Tibial artery (tissue), 4 donors: ENCODE results near the gene FANCI.

Experiments used
- DNase-seq, 2 donors: peaks; one replicate each; pipeline ENCODE4 v3.0.0-alpha.2; 2019
- H3K27ac ChIP-seq, 2 donors: fragments of 200-600 bp; sonication (generic) in 1 of 2; 1 replicate in 1 of 2; 2 replicates in 1 of 2; pipeline ENCODE4 v1.5.1; 2018 to 2019; ENCODE audit warnings: mild to moderate bottlenecking in 1 of 2
- H3K27me3 ChIP-seq, 2 donors: fragments of 200-600 bp; sonication (generic) in 1 of 2; one replicate each; pipeline versions ENCODE4 v1.5.1 to v1.6.0; 2016 to 2019
- H3K36me3 ChIP-seq, 3 donors: fragments of 200-600 bp; sonication (generic) in 2 of 3; one replicate each; pipeline ENCODE4 v1.5.1; 2016 to 2019; ENCODE audit warnings: mild to moderate bottlenecking in 2 of 3
- H3K4me1 ChIP-seq, 4 donors: fragments of 200-600 bp; sonication (generic) in 2 of 4; 1 replicate in 3 of 4; 2 replicates in 1 of 4; pipeline ENCODE4 v1.5.1; 2016 to 2019
- H3K4me3 ChIP-seq, 2 donors: fragments of 200-600 bp; sonication (generic) in 1 of 2; 1 replicate in 1 of 2; 2 replicates in 1 of 2; pipeline ENCODE4 v1.5.1; 2018 to 2019; ENCODE audit warnings: mild to moderate bottlenecking in 2 of 2
- H3K9me3 ChIP-seq, 3 donors: fragments of 200-600 bp; sonication (generic) in 1 of 3; one replicate each; pipeline ENCODE4 v1.5.1; 2016 to 2019
- intact Hi-C: fragments of 100-400 bp; cut with DNase I; formaldehyde crosslinking; loops from one replicate; pipeline ENCODE4 v1.15.0; 2023; ENCODE audit warnings: low total_unique reads
- TF ChIP-seq, protein P1 (sequence below), 2 experiments: fragments of 200-600 bp in 1 of 2; fragments of 450-650 bp in 1 of 2; IDR thresholded peaks; one replicate each; pipeline ENCODE4 v1.5.1; 2017 to 2019; ENCODE audit warnings: antibody characterized with exemption in 2 of 2, mild to moderate bottlenecking in 1 of 2, moderate library complexity in 1 of 2

FANCI gene

DNA sequence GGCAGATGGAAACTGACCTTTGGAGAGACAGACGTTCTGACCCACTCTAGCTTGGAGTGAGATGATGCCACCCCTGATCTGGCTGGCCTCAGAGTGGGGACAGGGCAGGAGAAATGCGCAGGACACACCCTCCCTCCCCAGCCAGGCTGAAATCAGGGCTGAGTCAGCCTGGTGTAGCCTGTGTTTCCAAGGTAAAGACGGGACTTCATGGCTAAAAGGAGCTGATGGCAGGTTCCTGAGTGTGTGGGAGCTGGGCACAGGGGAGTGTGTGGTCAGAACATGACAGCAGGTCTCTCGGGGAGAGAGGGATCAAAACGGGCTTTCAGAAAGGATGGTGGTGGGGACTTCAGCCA, 105.4 kb downstream of the FANCI start:
- H3K36me3 ChIP-seq = no peaks in the 10 kb centered on the region
- TF ChIP-seq, protein P1, sequence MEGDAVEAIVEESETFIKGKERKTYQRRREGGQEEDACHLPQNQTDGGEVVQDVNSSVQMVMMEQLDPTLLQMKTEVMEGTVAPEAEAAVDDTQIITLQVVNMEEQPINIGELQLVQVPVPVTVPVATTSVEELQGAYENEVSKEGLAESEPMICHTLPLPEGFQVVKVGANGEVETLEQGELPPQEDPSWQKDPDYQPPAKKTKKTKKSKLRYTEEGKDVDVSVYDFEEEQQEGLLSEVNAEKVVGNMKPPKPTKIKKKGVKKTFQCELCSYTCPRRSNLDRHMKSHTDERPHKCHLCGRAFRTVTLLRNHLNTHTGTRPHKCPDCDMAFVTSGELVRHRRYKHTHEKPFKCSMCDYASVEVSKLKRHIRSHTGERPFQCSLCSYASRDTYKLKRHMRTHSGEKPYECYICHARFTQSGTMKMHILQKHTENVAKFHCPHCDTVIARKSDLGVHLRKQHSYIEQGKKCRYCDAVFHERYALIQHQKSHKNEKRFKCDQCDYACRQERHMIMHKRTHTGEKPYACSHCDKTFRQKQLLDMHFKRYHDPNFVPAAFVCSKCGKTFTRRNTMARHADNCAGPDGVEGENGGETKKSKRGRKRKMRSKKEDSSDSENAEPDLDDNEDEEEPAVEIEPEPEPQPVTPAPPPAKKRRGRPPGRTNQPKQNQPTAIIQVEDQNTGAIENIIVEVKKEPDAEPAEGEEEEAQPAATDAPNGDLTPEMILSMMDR (IDR thresholded peaks at IDR 0.05) = no peak
- H3K4me1 ChIP-seq = no peaks in the 10 kb centered on the region
- H3K9me3 ChIP-seq = no peaks in the 10 kb centered on the region
- no peak overlapping the region for H3K4me3 ChIP-seq
- H3K27ac ChIP-seq = no peak overlapping the region
- intact Hi-C loops = no loop called here
- H3K27me3 ChIP-seq = peaks cover 0 to 67% of the 10 kb centered on the region in 2 donors
- no peak for DNase-seq

DNA sequence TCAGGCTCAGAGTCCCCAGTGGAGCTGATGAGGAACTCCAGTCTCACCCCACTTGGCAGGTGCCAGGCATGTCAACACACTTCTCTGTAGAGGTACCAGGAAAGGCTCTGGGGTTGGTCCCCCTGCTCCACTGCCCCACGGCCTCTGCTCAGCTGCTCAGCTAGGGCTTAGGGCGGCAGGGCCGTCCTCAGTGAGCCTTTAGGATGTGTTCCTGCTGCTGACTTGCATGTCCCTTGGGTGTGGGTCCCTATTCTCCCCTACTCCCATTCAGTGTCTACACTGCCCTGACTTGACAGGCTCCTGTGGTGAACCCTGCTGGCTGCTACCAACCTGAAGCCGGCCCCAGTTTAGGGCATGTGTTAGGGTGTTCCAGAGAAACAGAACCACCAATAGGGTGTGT, 108.7 kb downstream of the FANCI start:
- TF ChIP-seq, protein P1 (IDR thresholded peaks at IDR 0.05) = no peak
- no peaks in the 10 kb centered on the region for H3K4me1 ChIP-seq
- H3K27ac ChIP-seq = no peak overlapping the region
- H3K27me3 ChIP-seq = peaks cover 0 to 74% of the 10 kb centered on the region in 2 donors
- no peak for DNase-seq
- no peaks in the 10 kb centered on the region for H3K9me3 ChIP-seq
- no peaks in the 10 kb centered on the region for H3K36me3 ChIP-seq
- H3K4me3 ChIP-seq = no peak overlapping the region
- intact Hi-C loops = no loop called here

DNA sequence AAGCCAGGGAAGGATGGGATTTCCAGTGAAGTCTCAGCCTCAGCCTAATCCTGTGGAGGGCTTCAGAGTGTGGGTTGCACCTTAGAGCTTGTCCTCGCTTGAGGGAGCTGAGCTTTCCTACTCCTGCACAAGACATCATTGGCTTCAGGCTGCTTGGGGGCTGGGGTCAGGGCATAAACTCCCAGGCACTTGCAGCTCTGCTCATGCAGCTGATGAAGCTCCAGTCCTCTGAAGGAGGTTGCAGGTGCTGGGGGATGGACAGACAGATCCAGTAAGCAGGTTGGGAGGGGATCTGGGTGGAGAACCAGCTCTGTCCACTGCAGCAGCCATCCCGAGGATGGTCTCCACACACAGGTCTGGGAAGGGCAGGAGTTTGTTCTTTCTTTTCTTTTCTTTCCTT, 110.2 kb downstream of the FANCI start:
- Histone ChIP-seq H3K9me3 (no peaks in the 10 kb centered on the region), H3K27ac (no peak overlapping the region), H3K36me3 (no peaks in the 10 kb centered on the region), H3K27me3 (peaks cover 0 to 80% of the 10 kb centered on the region in 2 donors), H3K4me3 (no peak overlapping the region), H3K4me1 (peaks cover 0 to 8% (median 3%) of the 10 kb centered on the region in 4 donors)
- no peak for DNase-seq
- intact Hi-C loops = no loop called here
- TF ChIP-seq, protein P1 (IDR thresholded peaks at IDR 0.05) = no peak

DNA sequence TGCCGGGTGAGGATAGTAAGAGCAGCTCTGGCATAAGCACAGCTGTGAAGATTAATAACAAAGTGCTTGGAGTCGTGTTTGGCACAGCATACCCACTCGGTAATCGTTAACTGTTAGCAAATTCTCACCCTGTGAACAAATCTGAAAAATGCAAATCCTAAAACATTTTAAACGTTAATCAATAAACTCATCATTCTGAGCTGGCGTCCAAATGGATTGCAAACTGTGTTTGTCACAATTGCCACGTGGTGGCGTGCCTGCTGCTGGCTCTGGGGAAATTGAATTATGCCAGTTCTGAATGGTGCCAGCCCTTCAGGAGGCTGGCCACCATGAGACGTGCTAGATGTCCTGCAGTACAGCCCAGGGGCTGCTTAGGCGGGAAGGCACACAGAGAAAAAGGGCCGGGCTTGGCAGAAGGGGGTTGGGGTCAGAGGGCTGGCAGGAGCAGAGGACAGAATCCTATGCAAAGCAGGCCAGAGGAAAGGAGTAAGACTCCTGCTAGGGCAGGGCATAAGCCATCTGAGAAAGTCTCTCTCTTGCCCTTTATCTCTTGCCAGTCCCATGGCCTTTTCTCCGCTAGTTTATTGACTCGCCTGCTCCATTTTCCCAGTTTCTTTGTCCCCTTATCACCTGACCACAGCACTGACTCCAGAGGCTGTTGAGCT, 113.0 kb downstream of the FANCI start:
- intact Hi-C loops = no loop called here
- DNase-seq = no peak
- peaks cover 4 to 92% of the 10 kb centered on the region in 2 donors for H3K27me3 ChIP-seq
- TF ChIP-seq, protein P1 (IDR thresholded peaks at IDR 0.05) = no peak
- no peak overlapping the region for H3K4me3 ChIP-seq
- no peak overlapping the region for H3K27ac ChIP-seq
- peaks cover 0 to 20% (median 7%) of the 10 kb centered on the region in 4 donors for H3K4me1 ChIP-seq
- H3K9me3 ChIP-seq = no peaks in the 10 kb centered on the region
- H3K36me3 ChIP-seq = no peaks in the 10 kb centered on the region

DNA sequence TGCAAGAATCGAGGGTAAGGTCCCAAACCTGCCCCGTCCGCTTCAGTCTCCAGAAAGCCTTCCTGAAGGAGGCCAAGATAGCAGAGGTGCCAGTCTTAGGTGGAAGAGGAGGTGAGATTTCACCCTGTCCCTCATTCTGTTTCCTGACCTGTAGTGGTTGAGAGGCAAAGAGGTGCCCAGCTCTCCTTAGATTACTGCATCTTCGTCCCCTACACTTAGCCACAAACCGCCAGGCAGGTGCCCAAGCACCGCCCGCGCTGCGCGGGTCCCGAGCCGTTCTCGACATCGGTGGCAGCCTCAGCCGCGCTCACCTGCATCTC, 114.6 kb downstream of the FANCI start:
- no peaks in the 10 kb centered on the region for H3K9me3 ChIP-seq
- H3K36me3 ChIP-seq = no peaks in the 10 kb centered on the region
- peaks cover 0 to 29% (median 16%) of the 10 kb centered on the region in 4 donors for H3K4me1 ChIP-seq
- intact Hi-C loops = loop anchor here (2.0 kb wide), 1 partner anchor 70 kb away; no protein-coding TSS in a partner anchor
- peak overlapping the region; percentile 36 to 44 for H3K4me3 ChIP-seq
- no peak for DNase-seq
- peaks cover 4 to 99% of the 10 kb centered on the region in 2 donors for H3K27me3 ChIP-seq
- no peak overlapping the region for H3K27ac ChIP-seq
- TF ChIP-seq, protein P1 (IDR thresholded peaks at IDR 0.05) = no peak
